ENCODE measurements around the gene TRIM50.

- TF ChIP-seq CTCF (conservative IDR thresholded peaks at IDR 0.05; ENCODE audit: low read depth, low read length) (no peak), RAD21 (IDR thresholded peaks at IDR 0.05; ENCODE audit: low read length) (no peak)
Observed at GRCh38 chr7:73354196-73354595, 26.3 kb upstream of the TRIM50 start.
